ENCODE data around the gene TMEM89.

The TMEM89 gene

DNA sequence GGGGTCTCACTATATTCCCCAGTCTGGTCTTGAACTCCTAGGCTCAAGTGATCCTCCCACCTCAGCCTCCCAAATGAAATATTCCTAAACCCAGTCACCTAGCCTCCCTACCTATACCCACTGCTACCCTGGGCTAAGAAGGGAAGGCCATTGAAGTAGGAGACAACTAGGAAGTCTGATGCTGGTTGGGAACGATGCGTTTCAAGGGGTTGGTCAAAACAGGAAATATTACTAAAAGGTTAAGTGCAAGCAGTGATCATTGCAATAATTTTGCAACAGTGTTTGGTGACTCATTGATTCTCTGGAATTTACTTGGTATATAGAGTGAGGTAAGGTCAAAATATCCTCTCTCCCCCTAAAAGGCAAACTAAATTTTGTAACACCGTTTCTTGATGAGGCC is 7.5 kb downstream of the TMEM89 start:
- no peak for DNase-seq

- DNase-seq = no peak
Observed at GRCh38 chr3:48612309-48612708, 9.3 kb downstream of the TMEM89 start.

DNA sequence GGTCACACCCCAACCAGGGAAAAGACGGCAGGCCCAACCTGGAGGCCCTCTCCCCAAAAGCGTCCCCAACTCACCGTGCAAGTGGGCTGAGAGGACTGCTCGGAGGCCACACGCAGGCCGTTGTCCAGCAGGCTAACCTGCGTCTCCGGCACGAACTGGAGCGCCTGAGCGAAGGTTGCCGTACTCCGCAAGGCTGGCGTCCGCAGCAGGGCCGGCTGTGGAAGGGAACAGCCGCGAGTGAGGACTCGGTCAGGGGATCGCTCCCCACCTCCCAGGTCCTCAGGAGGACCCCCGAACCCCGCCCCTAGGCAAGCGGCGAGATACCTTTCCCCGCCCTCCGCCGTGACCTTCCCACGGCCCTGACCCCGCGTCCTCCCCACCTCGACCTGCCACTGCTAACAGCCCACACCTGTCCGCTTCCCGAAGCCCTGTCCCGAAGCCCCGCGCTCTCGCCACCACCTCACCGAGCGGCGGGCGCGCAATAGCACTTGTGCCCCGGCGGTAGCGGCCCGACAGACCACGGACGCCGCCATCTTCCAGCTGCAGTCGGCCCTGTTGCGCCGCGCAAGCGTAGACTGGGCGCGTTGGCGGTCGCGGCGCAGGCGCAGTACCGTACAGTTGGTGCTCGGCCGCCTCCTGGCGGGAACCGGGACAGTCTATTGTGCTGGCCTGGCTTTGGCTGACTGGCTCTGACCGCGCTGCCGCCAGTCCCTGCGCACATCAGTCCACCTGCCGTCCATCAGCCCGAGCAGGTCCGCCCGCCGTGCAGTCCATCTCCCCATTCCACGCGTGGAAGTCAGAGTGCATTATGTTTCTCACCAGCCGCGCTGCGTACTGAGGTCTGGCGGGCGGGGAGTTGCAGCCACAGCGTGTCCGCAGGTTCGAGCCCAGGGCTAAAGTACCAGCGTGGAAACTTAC is 12.2 kb downstream of the TMEM89 start, which contains the start of gene UQCRC1:
Gene UQCRC1, minus strand, starts transcription at position 559 of the 918 bp plus-strand sequence. Its CDS starts 26 bp downstream, at position 533.
- peak; percentile 30 to 93 (median 85) for DNase-seq

GRCh38 chr3:48607519-48607918 is 14.1 kb downstream of the TMEM89 start:
- DNase-seq = no peak

- peak in 31 of 58 donors; percentile 4 to 83 (median 31) for DNase-seq
Observed at GRCh38 chr3:48601622-48601994, 20.0 kb downstream of the TMEM89 start.

DNA sequence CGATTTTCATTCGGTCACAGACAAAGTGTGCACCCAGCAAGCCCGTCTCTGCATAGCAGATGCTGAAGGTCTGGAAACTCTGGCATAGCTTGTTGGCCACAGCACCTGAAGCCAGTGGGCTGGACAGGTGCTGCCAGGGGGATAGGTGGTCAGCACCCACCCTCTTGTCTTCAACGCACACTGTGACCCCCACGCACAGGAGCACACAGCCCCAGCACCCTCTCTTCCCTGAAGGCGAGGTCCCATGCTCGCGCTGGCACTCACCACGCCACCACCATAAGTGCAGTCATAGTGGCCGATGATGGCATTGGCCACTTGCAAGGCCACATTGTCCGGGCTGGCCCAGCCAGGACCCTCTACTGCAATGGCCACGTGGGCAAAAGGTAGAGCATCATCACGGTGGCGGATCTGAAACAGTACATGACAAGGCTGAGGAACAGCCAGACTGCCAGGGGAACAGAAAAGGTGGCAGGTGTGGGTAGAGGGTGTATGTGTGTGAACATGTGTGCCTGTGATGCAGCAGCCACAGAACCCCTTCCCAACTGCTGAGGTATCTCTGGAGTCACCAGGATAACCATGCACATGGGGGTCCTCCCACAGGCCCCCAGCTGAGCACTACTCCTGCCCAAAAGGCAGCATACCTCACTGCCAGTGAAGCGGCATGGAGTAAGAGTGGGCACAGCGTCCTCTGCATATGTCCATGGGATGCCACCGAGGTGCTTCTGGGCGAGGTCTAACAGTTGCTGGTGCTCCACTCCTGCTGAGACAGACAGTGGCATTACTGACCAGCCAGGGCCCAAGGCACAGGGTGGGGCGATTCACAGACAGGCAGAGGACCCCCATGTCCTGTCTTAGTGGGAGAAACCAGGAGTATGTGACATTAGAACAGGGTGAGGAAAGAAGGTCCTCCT is 20.6 kb downstream of the TMEM89 start:
- DNase-seq = no peak

GRCh38 chr3:48599509-48600285 is 21.9 kb downstream of the TMEM89 start:
- no peak for DNase-seq

GRCh38 chr3:48599077-48599501 is 22.5 kb downstream of the TMEM89 start:
- no peak for DNase-seq

DNA sequence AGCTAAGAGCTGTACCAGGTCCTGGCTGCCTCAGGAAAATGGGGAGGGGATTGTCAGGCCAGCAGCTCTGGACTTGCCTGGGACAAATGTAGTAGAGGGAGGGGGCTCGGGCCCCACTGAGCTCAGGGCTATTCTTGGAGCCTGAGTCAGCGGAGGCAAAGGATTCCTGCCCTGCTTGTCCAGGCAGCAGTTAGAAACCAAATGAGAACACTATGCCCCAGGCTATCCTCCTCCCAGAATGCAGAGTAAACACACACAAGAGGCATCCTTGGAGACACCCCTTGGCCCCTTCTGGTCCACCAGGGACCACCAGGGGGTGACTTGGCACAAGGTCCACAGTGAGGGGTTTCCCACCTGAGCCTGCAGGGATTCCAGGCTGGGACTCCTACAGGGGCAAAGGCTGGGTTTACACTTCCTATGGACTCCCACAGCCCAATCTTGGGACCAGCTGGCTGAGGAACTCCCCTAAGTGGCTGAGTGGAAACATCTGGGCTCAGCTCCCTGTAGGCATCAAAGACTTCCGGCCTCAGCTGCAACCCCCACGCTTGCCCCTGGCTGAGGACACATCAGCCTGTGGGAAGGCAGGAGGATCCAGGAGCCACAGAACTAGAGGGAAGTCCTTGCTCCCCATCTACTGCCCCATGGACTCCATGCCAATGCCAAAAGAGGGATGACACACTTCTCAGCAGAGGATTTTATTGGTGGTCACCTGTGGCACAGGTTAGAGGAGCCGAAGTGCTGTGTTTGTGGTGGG is 23.1 kb downstream of the TMEM89 start:
- no peak for DNase-seq

GRCh38 chr3:48597408-48597800 is 24.2 kb downstream of the TMEM89 start:
- no peak for DNase-seq

GRCh38 chr3:48596676-48597407 is 24.7 kb downstream of the TMEM89 start:
- no peak for DNase-seq

GRCh38 chr3:48596157-48596556 is 25.4 kb downstream of the TMEM89 start:
- DNase-seq = no peak

GRCh38 chr3:48595526-48596121 is 25.9 kb downstream of the TMEM89 start:
- peak in 5 of 58 donors; percentile 5 to 86 (median 25) for DNase-seq

GRCh38 chr3:48595075-48595525 is 26.5 kb downstream of the TMEM89 start, which contains the start of gene COL7A1:
TSS of gene COL7A1 (minus strand) at chr3:48595329. CDS start at chr3:48595159, 170 bp downstream.
- peak in 2 of 58 donors; percentile 32 to 79 for DNase-seq

DNA sequence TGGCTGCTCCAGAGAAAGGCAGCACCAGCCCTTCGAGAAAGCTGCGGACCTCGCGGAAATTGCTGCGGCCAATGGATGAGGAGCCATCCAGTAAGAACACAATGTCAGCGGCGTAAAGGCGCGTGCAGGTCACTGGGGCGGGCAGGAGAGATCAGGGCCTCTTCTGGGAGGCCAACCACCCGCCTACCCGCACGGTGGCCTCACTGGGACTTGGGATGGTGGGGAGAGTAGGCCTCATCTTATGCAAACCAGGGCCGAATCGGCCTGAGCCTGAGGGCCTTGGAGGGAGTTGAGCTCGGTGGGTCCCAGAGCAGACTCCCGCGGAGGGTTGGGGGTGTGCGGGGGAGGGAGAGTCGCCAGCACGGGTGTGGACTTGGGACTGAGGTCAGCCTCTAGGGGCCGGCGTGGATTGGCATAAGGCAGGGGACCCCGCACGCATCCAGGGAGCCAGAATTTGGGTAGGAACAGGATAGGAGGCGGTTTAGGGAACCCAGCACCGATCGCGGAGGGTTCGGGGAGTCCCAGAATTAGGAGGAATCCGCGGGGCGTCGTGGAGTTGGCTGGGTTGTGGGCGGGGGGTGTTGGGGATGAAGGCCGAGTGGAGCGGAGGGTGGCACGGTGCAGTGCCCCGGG is 27.0 kb downstream of the TMEM89 start:
- no peak for DNase-seq

DNA sequence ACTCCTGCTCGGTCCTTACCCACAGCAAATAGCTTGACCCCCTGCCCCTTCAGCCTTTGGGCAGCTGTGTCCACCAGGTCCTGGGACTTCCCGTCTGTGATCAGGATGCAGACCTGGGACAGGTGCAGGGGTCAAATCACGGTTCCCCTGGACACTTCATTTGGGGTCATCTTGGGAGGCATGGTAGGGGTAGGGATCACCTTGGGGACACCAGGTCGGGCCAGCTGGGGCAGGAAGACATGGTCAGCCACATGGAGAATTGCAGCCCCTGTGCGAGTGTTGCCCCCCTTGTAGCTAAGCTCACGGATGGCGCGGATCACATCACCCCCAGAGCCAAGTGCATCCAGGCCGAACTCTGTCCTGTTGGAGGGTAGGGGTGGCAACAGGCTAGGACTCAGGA is 28.2 kb downstream of the TMEM89 start:
- DNase-seq = no peak

- DNase-seq = no peak
Observed at GRCh38 chr3:48592519-48593087, 29.0 kb downstream of the TMEM89 start.

DNA sequence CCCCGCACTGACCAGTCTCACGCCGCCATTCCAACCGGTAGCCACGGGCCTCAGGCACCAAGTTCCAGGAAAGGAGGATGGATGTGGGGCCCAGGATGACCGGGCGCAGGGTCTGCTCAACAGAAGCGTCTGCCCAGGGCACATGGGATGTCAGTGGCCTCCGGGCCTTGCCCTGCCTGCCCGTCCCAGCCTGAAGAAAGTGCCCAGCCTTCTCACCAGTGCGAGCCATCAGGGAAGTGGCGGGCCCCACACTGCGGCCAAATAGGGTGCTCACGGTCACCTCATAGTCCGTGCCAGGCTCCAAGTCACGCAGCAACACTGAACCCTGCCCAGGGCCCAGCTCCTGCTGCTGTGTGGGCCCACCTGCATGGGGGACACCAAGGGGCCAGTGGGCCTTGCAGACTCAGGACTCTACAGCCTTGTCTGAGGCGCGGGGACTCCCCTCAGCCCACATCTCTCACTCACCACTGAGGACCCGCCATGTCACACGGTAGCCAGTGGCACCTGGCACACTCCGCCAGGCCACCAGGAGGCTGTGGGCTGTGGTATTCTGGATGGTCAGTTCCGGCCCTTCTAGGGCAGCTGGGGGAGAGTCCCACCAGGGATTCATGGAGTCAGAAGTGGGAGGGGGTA is 29.6 kb downstream of the TMEM89 start:
- no peak for DNase-seq
